Esophagus squamous epithelium (tissue), 4 donors: ENCODE results near the gene NUTM2F.
"Not testable (repeated sequence)": the region's sequence is repeated elsewhere in the genome, so short reads cannot be mapped to it uniquely, and the experiment has no call there.

Source experiments
- POLR2A ChIP-seq, 4 donors: fragments of 450-650 bp; IDR thresholded peaks; one replicate each; pipeline ENCODE4 v1.6.1; 2017; ENCODE audit warnings: antibody characterized with exemption in 4 of 4, mild to moderate bottlenecking in 4 of 4, moderate library complexity in 3 of 4
- TF ChIP-seq, protein P1 (sequence below), 6 experiments: fragments of 450-650 bp in 4 of 6; fragments of 200-600 bp in 2 of 6; sonication (generic) in 2 of 6; IDR thresholded peaks; one replicate each; pipeline ENCODE4 v1.5.1; 2016 to 2019; ENCODE audit warnings: antibody characterized with exemption in 6 of 6, mild to moderate bottlenecking in 4 of 6, moderate library complexity in 4 of 6

GRCh38 chr9:94315034-94315984 is 13.1 kb downstream of the NUTM2F start:
- TF ChIP-seq, protein P1, sequence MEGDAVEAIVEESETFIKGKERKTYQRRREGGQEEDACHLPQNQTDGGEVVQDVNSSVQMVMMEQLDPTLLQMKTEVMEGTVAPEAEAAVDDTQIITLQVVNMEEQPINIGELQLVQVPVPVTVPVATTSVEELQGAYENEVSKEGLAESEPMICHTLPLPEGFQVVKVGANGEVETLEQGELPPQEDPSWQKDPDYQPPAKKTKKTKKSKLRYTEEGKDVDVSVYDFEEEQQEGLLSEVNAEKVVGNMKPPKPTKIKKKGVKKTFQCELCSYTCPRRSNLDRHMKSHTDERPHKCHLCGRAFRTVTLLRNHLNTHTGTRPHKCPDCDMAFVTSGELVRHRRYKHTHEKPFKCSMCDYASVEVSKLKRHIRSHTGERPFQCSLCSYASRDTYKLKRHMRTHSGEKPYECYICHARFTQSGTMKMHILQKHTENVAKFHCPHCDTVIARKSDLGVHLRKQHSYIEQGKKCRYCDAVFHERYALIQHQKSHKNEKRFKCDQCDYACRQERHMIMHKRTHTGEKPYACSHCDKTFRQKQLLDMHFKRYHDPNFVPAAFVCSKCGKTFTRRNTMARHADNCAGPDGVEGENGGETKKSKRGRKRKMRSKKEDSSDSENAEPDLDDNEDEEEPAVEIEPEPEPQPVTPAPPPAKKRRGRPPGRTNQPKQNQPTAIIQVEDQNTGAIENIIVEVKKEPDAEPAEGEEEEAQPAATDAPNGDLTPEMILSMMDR (IDR thresholded peaks at IDR 0.05): not testable (repeated sequence)
- not testable (repeated sequence) for TF ChIP-seq POLR2A (IDR thresholded peaks at IDR 0.05)
